Heart left ventricle (tissue), 16 donors: Measurements from ENCODE around the gene ERBB2. TPM values are rescaled to one million over a fixed set of nuclear protein-coding genes. Genes with fewer than 3 reads are reported as not detected.

Source experiments
- ATAC-seq, 4 donors: fragments of 200-7000 bp; cut with Tn5 transposase; one replicate each; pipeline ENCODE4 v1.9.1; 2020 to 2022; ENCODE audit warnings: moderate library complexity in 4 of 4, mild to moderate bottlenecking in 3 of 4, moderate number of reproducible peaks in 1 of 4
- DNase-seq, 5 donors: peaks; one replicate each; pipeline ENCODE4 v3.0.0-alpha.2; 2020
- H3K27ac ChIP-seq, 12 donors: fragments of 200-600 bp; sonication (generic) in 4 of 12; one replicate each; pipeline versions ENCODE4 v1.5.0 to v1.8.0; 2016 to 2022; ENCODE audit warnings: mild to moderate bottlenecking in 2 of 12
- H3K27me3 ChIP-seq, 9 donors: fragments of 200-600 bp; sonication (generic) in 2 of 9; one replicate each; pipeline versions ENCODE4 v1.5.1 to v1.8.0; 2016 to 2022; ENCODE audit warnings: mild to moderate bottlenecking in 3 of 9
- H3K36me3 ChIP-seq, 9 donors: fragments of 200-600 bp; sonication (generic) in 2 of 9; one replicate each; pipeline versions ENCODE4 v1.5.0 to v1.8.0; 2018 to 2022; ENCODE audit warnings: mild to moderate bottlenecking in 2 of 9
- H3K4me1 ChIP-seq, 12 donors: fragments of 200-600 bp; sonication (generic) in 4 of 12; one replicate each; pipeline versions ENCODE4 v1.5.0 to v1.8.0; 2016 to 2022; ENCODE audit warnings: mild to moderate bottlenecking in 3 of 12
- H3K4me3 ChIP-seq, 12 donors: fragments of 200-600 bp; sonication (generic) in 4 of 12; one replicate each; pipeline versions ENCODE4 v1.5.0 to v1.8.0; 2017 to 2022; ENCODE audit warnings: mild to moderate bottlenecking in 9 of 12, moderate library complexity in 4 of 12
- H3K9me3 ChIP-seq, 12 donors: fragments of 200-600 bp; sonication (generic) in 4 of 12; one replicate each; pipeline versions ENCODE4 v1.5.0 to v1.8.0; 2016 to 2022; ENCODE audit warnings: mild to moderate bottlenecking in 1 of 12
- CTCF ChIP-seq, 12 donors: fragments of 200-600 bp; sonication (generic) in 4 of 12; IDR thresholded peaks; one replicate each; pipeline versions ENCODE4 v1.5.0 to v1.8.0; 2018 to 2022; ENCODE audit warnings: antibody characterized with exemption in 12 of 12, mild to moderate bottlenecking in 5 of 12
- POLR2A ChIP-seq, 2 donors: fragments of 450-650 bp; IDR thresholded peaks; one replicate each; pipeline ENCODE4 v1.6.1; 2017; ENCODE audit warnings: antibody characterized with exemption in 2 of 2, mild to moderate bottlenecking in 2 of 2, moderate library complexity in 2 of 2
- WGBS, 4 donors: extraction: QIAGEN DNeasy Blood & Tissue Kit in 2 of 4; methylation state at CpG; one replicate each; pipeline versions ENCODE4 v1.1.5 to v1.1.7; 2013 to 2018; 5-methylcytosine and 5-hydroxymethylcytosine counted together
- intact Hi-C, 10 donors: fragments of 100-400 bp; cut with DNase I; formaldehyde crosslinking; loops; one replicate each; pipeline versions ENCODE4 v1.11.1 to v1.14.2; 2022
- polyA plus RNA-seq, 2 donors: library from polyadenylated mRNA; stranded (reverse); fragments of 200-250 nt; gene quantifications; one replicate each; pipeline ENCODE4 v1.2.3, GENCODE V29; 2013
- total RNA-seq, 9 donors: library from RNA; depleted of rRNA in 2 of 9; stranded (reverse); fragments of >200 nt in 2 of 9; fragmentation: NEBNext Ultra II Directional in 3 of 9; extraction: Animal tissue kit (Norgen Biotek cat#: 25700) in 3 of 9; gene quantifications; one replicate each; pipeline versions ENCODE4 v1.1.0 to v1.2.4, GENCODE V29; 2016 to 2023
- donor health status: ischemic (EF 13 %, LVEDD 7.1; RV severe dilation, severe dysfunction).
- donor health status: healthy with polysubstance abuse.
- donor health status: DM: no; HTN: yes; CAD: no.
- donor health status: DM: no; HTN: no; CAD: no.
- donor health status: ischemic (EF 25% LVEDD 6.9; RV normal size, moderate dysfunction).
- donor health status: ischemic (EF 25% LVEDD 5.7; RV mildly dilated, moderate dysfunction).
- donor health status: healthy.
- donor health status: DM: yes; HTN: yes; CAD: no.
- donor health status: ischemic (EF 35%, LVEDD 5.7; RV mildly dilated, moderate dysfunction).
- donor health status: nonischemic (EF 11% LVEDD 7.7; RV severe dilation, severe dysfunction).
- donor health status: DM: yes; HTN: yes; CAD: no.
- donor health status: PGD.
- donor health status: ischemic (EF 29% LVEDD 5.4; RV normal size, mild dysfunction).
- donor health status: nonischemic (EF 23%, LVEDD 6.1; RV moderate dilation, normal function).

ERBB2 gene
- total and polyA plus RNA-seq, 11 donors, result 29.7 to 95.1 (median 77.4) TPM

- peak overlapping the region in 3 of 12 donors; percentile 14 to 35 (median 32) for H3K4me3 ChIP-seq
- no peak for DNase-seq
These were observed 40.1 kb downstream of the ERBB2 start for GRCh38 chr17:39739885-39740356.

GRCh38 chr17:39740357-39741111 lies 40.7 kb downstream of the ERBB2 start:
- no peak for DNase-seq
- peaks cover 0 to 44% (median 15%) of the 10 kb centered on the region in 12 donors for H3K4me1 ChIP-seq
- H3K27me3 ChIP-seq, result peaks cover 15 to 71% (median 28%) of the 10 kb centered on the region in 9 donors
- WGBS, 4 donors, result 31 to 53% (median 42%) methylated on average over 12 to 16 of the region's 16 CpGs
- intact Hi-C loops, result no loop called here
- no peaks in the 10 kb centered on the region for H3K9me3 ChIP-seq
- H3K4me3 ChIP-seq, result no peak overlapping the region
- H3K27ac ChIP-seq, result no peak overlapping the region
- TF ChIP-seq POLR2A (IDR thresholded peaks at IDR 0.05) (no peak), CTCF (IDR thresholded peaks at IDR 0.05) (no peak)
- H3K36me3 ChIP-seq, result no peaks in the 10 kb centered on the region
- peak in 3 of 4 donors; percentile 6 to 26 (median 14) for ATAC-seq

More at GRCh38 chr17:39739885-39740356, 40.1 kb downstream of the ERBB2 start:
- 57 to 64% (median 57%) methylated on average over 9 of the region's 9 CpGs for WGBS, 4 donors
- H3K36me3 ChIP-seq, result no peaks in the 10 kb centered on the region
- no peaks in the 10 kb centered on the region for H3K9me3 ChIP-seq
- intact Hi-C loops, result no loop called here
- TF ChIP-seq POLR2A (IDR thresholded peaks at IDR 0.05), result no peak
- TF ChIP-seq CTCF (IDR thresholded peaks at IDR 0.05), result no peak
- H3K27me3 ChIP-seq, result peaks cover 15 to 71% (median 28%) of the 10 kb centered on the region in 9 donors
- H3K4me1 ChIP-seq, result peaks cover 0 to 44% (median 15%) of the 10 kb centered on the region in 12 donors
- no peak for ATAC-seq
- no peak overlapping the region for H3K27ac ChIP-seq

- no peaks in the 10 kb centered on the region for H3K36me3 ChIP-seq
- 78 to 92% (median 86%) methylated on average over 12 to 18 of the region's 18 CpGs for WGBS, 4 donors
- H3K4me1 ChIP-seq, result peaks cover 0 to 43% (median 15%) of the 10 kb centered on the region in 12 donors
- ATAC-seq (no peak), DNase-seq (no peak)
- H3K27ac ChIP-seq, result no peak overlapping the region
- no peaks in the 10 kb centered on the region for H3K9me3 ChIP-seq
- TF ChIP-seq POLR2A (IDR thresholded peaks at IDR 0.05) (no peak), CTCF (IDR thresholded peaks at IDR 0.05) (no peak)
- intact Hi-C loops, result no loop called here
- no peak overlapping the region for H3K4me3 ChIP-seq
- H3K27me3 ChIP-seq, result peaks cover 14 to 59% (median 28%) of the 10 kb centered on the region in 9 donors
These were observed 42.4 kb downstream of the ERBB2 start for GRCh38 chr17:39742126-39742855.

- Histone ChIP-seq H3K4me3 (no peak overlapping the region), H3K27me3 (peaks cover 9 to 53% (median 25%) of the 10 kb centered on the region in 9 donors), H3K9me3 (no peaks in the 10 kb centered on the region), H3K36me3 (no peaks in the 10 kb centered on the region), H3K27ac (no peak overlapping the region), H3K4me1 (peaks cover 0 to 36% (median 13%) of the 10 kb centered on the region in 12 donors)
- intact Hi-C loops, result no loop called here
- no peak for ATAC-seq
- TF ChIP-seq POLR2A (IDR thresholded peaks at IDR 0.05), result no peak
- TF ChIP-seq CTCF (IDR thresholded peaks at IDR 0.05), result no peak
- DNase-seq, result no peak
- WGBS, 4 donors, result 85 to 91% (median 85%) methylated on average over 9 to 21 of the region's 21 CpGs
These were observed 43.1 kb downstream of the ERBB2 start for GRCh38 chr17:39742856-39743436.
